Fibroblast of lung (primary cell): ENCODE results near the gene CBFA2T2.

ENCODE experiments used
- EZH2 ChIP-seq: IDR thresholded peaks from 2 replicates; pipeline ENCODE4 v1.5.1; 2012; ENCODE audit warnings: low read length, control low read depth, mild to moderate bottlenecking; ENCODE audit errors: missing control alignments
- TF ChIP-seq, protein P1 (sequence below), 2 donors: IDR thresholded peaks in 1 of 2; conservative IDR thresholded peaks in 1 of 2; 1 replicate in 1 of 2; 2 replicates in 1 of 2; pipeline ENCODE4 v1.5.1; 2011 to 2012; ENCODE audit warnings: low read length in 2 of 2, control low read depth in 1 of 2, inconsistent platforms in 1 of 2, low read depth in 1 of 2, mild to moderate bottlenecking in 1 of 2

DNA sequence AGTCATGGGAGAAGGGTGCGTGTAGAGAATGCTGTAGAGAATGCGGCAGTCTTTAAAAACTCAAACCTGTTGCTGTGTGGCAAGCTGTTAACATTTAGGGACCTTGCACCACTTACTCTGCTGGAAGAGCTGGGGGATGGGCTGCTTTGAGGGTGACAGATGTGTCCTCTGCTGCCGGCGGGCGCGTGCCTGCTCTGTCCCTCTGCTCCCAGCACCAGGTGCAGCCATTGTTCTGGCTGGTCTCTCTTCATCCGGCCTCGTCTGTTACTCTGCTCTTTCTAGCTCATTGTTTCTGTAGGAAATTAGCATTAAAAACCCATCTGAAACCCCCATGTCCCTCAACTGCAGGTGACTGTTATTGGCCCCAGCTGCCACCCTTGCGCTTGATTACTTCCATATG lies 78.5 kb downstream of the CBFA2T2 start:
- TF ChIP-seq EZH2 = no peak
- TF ChIP-seq, protein P1, sequence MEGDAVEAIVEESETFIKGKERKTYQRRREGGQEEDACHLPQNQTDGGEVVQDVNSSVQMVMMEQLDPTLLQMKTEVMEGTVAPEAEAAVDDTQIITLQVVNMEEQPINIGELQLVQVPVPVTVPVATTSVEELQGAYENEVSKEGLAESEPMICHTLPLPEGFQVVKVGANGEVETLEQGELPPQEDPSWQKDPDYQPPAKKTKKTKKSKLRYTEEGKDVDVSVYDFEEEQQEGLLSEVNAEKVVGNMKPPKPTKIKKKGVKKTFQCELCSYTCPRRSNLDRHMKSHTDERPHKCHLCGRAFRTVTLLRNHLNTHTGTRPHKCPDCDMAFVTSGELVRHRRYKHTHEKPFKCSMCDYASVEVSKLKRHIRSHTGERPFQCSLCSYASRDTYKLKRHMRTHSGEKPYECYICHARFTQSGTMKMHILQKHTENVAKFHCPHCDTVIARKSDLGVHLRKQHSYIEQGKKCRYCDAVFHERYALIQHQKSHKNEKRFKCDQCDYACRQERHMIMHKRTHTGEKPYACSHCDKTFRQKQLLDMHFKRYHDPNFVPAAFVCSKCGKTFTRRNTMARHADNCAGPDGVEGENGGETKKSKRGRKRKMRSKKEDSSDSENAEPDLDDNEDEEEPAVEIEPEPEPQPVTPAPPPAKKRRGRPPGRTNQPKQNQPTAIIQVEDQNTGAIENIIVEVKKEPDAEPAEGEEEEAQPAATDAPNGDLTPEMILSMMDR (conservative IDR thresholded peaks at IDR 0.05 in 1 of 2, IDR thresholded peaks at IDR 0.05 in 1 of 2; ENCODE audit: low read depth in 1 of 2, low read length in 2 of 2) = no peak
